Upper lobe of left lung (tissue), 6 donors: ENCODE results near the gene DGKB. TPM values are rescaled to one million over a fixed set of nuclear protein-coding genes. Genes with fewer than 3 reads are reported as not detected.

ENCODE experiments used
- ATAC-seq, 2 donors: fragments of 200-7000 bp; cut with Tn5 transposase; one replicate each; pipeline ENCODE4 v1.9.1; 2022; ENCODE audit warnings: mild to moderate bottlenecking in 2 of 2, moderate library complexity in 2 of 2; ENCODE audit not compliant: low FRiP score in 2 of 2
- DNase-seq, 2 donors: peaks; one replicate each; pipeline ENCODE4 v3.0.0-alpha.2; 2019 to 2020
- H3K27ac ChIP-seq, 4 donors: fragments of 200-600 bp; sonication (generic); one replicate each; pipeline ENCODE4 v1.5.1; 2016 to 2019
- H3K27me3 ChIP-seq, 4 donors: fragments of 200-600 bp; sonication (generic); one replicate each; pipeline ENCODE4 v1.5.1; 2017 to 2019
- H3K36me3 ChIP-seq, 4 donors: fragments of 200-600 bp; sonication (generic); one replicate each; pipeline ENCODE4 v1.5.1; 2016 to 2019
- H3K4me1 ChIP-seq, 4 donors: fragments of 200-600 bp; sonication (generic); one replicate each; pipeline ENCODE4 v1.5.1; 2018 to 2019
- H3K4me3 ChIP-seq, 4 donors: fragments of 200-600 bp; sonication (generic); one replicate each; pipeline ENCODE4 v1.5.1; 2017 to 2019; ENCODE audit warnings: mild to moderate bottlenecking in 2 of 4, moderate library complexity in 1 of 4
- H3K9me3 ChIP-seq, 4 donors: fragments of 200-600 bp; sonication (generic); one replicate each; pipeline ENCODE4 v1.5.1; 2018 to 2019
- EP300 ChIP-seq, 4 donors: sonication (generic); formaldehyde crosslinking; IDR thresholded peaks; one replicate each; pipeline ENCODE4 v1.5.1; 2017; ENCODE audit warnings: antibody characterized with exemption in 4 of 4, control low read depth in 2 of 4
- POLR2A ChIP-seq, 4 donors: fragments of 450-650 bp; IDR thresholded peaks; one replicate each; pipeline ENCODE4 v1.5.1; 2016 to 2017; ENCODE audit warnings: antibody characterized with exemption in 4 of 4, mild to moderate bottlenecking in 2 of 4
- POLR2AphosphoS5 ChIP-seq, 2 donors: sonication (generic); formaldehyde crosslinking; IDR thresholded peaks; one replicate each; pipeline ENCODE4 v1.5.1; 2017; ENCODE audit warnings: antibody characterized with exemption in 2 of 2
- WGBS, 2 donors: methylation state at CpG; one replicate each; pipeline ENCODE4 v1.1.5; 2017 to 2018; 5-methylcytosine and 5-hydroxymethylcytosine counted together
- total RNA-seq, 6 donors: library from RNA; depleted of rRNA in 4 of 6; stranded (reverse); fragments of >200 nt in 4 of 6; gene quantifications; one replicate each; pipeline versions ENCODE4 v1.1.0 to v1.2.1, GENCODE V29; 2016 to 2021
- TF ChIP-seq, protein P1 (sequence below), 6 experiments: fragments of 450-650 bp in 4 of 6; fragments of 200-600 bp in 2 of 6; sonication (generic) in 2 of 6; IDR thresholded peaks; one replicate each; pipeline ENCODE4 v1.5.1; 2016 to 2019; ENCODE audit warnings: antibody characterized with exemption in 6 of 6
- donor health status: DM: no; HTN: no; CAD: no; lungs with moderate emphysema.
- donor health status: DM: no; HTN: yes; CAD: no; lungs with severe emphysema.

Gene DGKB
- total RNA-seq, 6 donors from 2014 or later, result 0.09 to 0.30 (median 0.30) TPM; not detected in 3

DNA sequence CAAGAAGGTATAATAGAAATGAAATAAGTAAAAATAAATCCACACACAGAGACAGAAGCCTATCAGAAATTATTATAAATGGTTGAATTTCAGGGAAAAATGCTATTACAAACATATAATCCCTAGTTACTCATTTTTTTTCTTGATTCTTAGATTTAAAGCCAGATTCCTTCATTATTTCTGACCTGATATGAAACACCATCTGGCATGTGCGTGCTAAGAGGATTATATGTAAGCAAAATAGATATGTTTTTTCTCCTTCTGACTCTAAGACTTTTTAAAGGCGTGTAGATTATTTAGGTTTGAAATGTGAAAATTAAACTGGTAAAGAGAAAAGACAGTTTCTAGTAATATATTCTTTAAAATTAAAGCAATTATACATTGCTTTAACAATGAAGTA is 676.4 kb downstream of the DGKB start:
- ATAC-seq, result no peak
- TF ChIP-seq POLR2AphosphoS5 (IDR thresholded peaks at IDR 0.05), result no peak
- TF ChIP-seq, protein P1, sequence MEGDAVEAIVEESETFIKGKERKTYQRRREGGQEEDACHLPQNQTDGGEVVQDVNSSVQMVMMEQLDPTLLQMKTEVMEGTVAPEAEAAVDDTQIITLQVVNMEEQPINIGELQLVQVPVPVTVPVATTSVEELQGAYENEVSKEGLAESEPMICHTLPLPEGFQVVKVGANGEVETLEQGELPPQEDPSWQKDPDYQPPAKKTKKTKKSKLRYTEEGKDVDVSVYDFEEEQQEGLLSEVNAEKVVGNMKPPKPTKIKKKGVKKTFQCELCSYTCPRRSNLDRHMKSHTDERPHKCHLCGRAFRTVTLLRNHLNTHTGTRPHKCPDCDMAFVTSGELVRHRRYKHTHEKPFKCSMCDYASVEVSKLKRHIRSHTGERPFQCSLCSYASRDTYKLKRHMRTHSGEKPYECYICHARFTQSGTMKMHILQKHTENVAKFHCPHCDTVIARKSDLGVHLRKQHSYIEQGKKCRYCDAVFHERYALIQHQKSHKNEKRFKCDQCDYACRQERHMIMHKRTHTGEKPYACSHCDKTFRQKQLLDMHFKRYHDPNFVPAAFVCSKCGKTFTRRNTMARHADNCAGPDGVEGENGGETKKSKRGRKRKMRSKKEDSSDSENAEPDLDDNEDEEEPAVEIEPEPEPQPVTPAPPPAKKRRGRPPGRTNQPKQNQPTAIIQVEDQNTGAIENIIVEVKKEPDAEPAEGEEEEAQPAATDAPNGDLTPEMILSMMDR (IDR thresholded peaks at IDR 0.05), result no peak
- no peak for TF ChIP-seq EP300 (IDR thresholded peaks at IDR 0.05)
- no peak for TF ChIP-seq POLR2A (IDR thresholded peaks at IDR 0.05)
- H3K4me1 ChIP-seq, result no peaks in the 10 kb centered on the region
- H3K9me3 ChIP-seq, result no peaks in the 10 kb centered on the region
- H3K36me3 ChIP-seq, result no peaks in the 10 kb centered on the region
- WGBS, 2 donors, result 85 to 89% methylated on average over 2 of the region's 2 CpGs
- DNase-seq, result no peak
- no peaks in the 10 kb centered on the region for H3K27me3 ChIP-seq
- no peak overlapping the region for H3K27ac ChIP-seq
- no peak overlapping the region for H3K4me3 ChIP-seq

DNA sequence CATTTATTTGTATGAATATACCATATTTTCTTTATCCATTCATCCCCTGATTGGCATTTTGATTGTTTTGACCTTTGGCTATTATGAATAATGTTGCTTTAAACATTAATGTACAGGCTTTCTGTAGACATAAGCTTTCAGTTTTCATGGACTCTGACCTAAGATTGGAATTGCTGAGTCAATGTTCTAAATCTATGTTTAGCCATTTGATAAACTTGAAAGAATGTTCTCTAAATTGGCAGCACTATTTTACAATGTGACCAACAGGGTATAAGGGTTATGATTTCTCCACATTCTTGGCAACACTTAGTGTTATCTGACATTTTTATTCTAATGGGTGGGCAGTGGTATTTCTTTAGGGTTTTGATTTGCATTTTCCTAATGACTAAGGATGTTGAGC is 683.4 kb downstream of the DGKB start:
- no peak overlapping the region for H3K27ac ChIP-seq
- no peak for TF ChIP-seq POLR2A (IDR thresholded peaks at IDR 0.05)
- TF ChIP-seq, protein P1 (IDR thresholded peaks at IDR 0.05), result no peak
- no peak for TF ChIP-seq POLR2AphosphoS5 (IDR thresholded peaks at IDR 0.05)
- no peak for TF ChIP-seq EP300 (IDR thresholded peaks at IDR 0.05)
- no peaks in the 10 kb centered on the region for H3K4me1 ChIP-seq
- no peaks in the 10 kb centered on the region for H3K9me3 ChIP-seq
- no peak for DNase-seq
- H3K27me3 ChIP-seq, result no peaks in the 10 kb centered on the region
- no peak for ATAC-seq
- H3K4me3 ChIP-seq, result no peak overlapping the region
- no peaks in the 10 kb centered on the region for H3K36me3 ChIP-seq

DNA sequence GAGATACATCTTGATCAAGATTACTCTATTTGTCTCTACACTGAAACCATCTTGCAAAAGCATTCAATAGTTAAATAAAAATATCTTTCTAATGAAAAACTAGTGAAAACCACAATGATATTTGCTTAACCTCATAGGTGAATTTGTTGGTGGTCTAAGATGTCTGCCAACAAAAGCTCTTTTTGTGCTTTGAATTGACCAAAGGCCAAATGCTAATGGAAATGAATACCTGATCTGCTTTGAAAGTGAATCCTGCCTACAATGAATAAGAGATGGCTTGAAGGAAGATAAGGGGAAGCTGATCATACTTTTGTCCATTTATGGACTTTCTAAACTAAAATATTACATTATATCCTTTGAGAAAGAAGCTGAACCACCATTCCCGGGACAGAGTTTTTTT is 684.2 kb downstream of the DGKB start:
- no peak overlapping the region for H3K4me3 ChIP-seq
- DNase-seq (no peak), ATAC-seq (no peak)
- no peak overlapping the region for H3K27ac ChIP-seq
- H3K27me3 ChIP-seq, result no peaks in the 10 kb centered on the region
- no peaks in the 10 kb centered on the region for H3K4me1 ChIP-seq
- no peak for TF ChIP-seq POLR2AphosphoS5 (IDR thresholded peaks at IDR 0.05)
- no peak for TF ChIP-seq POLR2A (IDR thresholded peaks at IDR 0.05)
- TF ChIP-seq EP300 (IDR thresholded peaks at IDR 0.05), result no peak
- TF ChIP-seq, protein P1 (IDR thresholded peaks at IDR 0.05), result no peak
- H3K9me3 ChIP-seq, result no peaks in the 10 kb centered on the region
- no peaks in the 10 kb centered on the region for H3K36me3 ChIP-seq
- 79 to 86% methylated on average over 1 of the region's 1 CpG for WGBS, 2 donors

DNA sequence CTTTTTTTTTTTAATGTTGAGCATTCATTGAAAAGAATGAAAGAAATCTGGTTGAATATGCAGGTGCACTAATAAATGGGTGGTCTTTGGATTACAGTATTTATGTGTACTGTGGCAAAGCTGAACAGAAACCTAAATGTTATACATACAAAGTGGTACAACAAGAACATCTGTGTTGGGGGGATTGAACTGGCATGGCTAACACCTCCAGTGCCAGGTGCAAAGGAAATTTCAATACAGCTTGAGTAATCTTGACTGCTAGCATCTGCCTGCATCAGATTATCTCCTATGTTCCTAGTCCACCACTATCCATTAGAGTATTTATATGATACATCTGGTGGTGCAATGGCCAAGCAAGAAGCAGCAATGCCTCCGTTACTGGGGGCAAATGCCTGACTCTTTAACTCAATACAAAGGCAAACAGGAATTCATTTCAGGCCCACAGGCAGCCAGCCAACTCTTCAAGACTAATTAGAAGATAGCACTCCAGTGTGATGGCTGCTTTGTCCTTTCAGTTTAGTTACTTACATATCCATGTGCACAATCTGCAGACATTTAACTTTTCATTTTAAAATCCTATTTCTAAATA is 692.6 kb downstream of the DGKB start:
- Histone ChIP-seq H3K9me3 (no peaks in the 10 kb centered on the region), H3K4me3 (no peak overlapping the region), H3K27me3 (no peaks in the 10 kb centered on the region), H3K36me3 (no peaks in the 10 kb centered on the region), H3K27ac (no peak overlapping the region), H3K4me1 (no peaks in the 10 kb centered on the region)
- TF ChIP-seq POLR2A (IDR thresholded peaks at IDR 0.05) (no peak), POLR2AphosphoS5 (IDR thresholded peaks at IDR 0.05) (no peak), EP300 (IDR thresholded peaks at IDR 0.05) (no peak)
- TF ChIP-seq, protein P1 (IDR thresholded peaks at IDR 0.05), result no peak
- WGBS, 2 donors, result 64 to 67% methylated on average over 1 of the region's 1 CpG
- ATAC-seq, result no peak
- DNase-seq, result no peak

DNA sequence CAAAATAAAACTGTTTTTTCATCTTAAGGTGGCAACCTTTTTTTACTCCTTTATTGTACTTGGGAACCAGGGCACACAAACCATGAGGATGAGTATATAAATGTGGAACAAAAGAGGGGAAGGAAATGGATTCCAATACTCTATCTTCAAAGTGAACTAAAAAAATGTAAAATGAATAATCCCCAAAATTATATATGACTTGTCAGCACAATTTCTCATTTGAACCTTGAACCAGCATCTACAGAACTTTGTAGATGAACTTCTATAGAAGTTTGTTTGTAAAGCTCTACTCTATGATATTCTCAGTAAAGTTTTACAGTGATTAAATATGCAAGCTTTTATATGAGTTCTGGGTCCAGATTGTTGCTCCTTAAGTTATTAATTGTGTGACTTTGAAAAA is 694.8 kb downstream of the DGKB start:
- Histone ChIP-seq H3K4me3 (no peak overlapping the region), H3K36me3 (no peaks in the 10 kb centered on the region), H3K9me3 (no peaks in the 10 kb centered on the region), H3K27me3 (no peaks in the 10 kb centered on the region), H3K4me1 (no peaks in the 10 kb centered on the region), H3K27ac (no peak overlapping the region)
- no peak for ATAC-seq
- TF ChIP-seq, protein P1 (IDR thresholded peaks at IDR 0.05), result no peak
- no peak for TF ChIP-seq EP300 (IDR thresholded peaks at IDR 0.05)
- no peak for TF ChIP-seq POLR2A (IDR thresholded peaks at IDR 0.05)
- no peak for TF ChIP-seq POLR2AphosphoS5 (IDR thresholded peaks at IDR 0.05)
- no peak for DNase-seq
